ENCODE measurements around the gene AURKAIP1. TPM values are rescaled to one million over a fixed set of nuclear protein-coding genes. Genes with fewer than 3 reads are reported as not detected.

The AURKAIP1 gene
- total and polyA plus RNA-seq, 2 of the 13 experiments (the other 11 are each of a cell fraction or from before 2014, with no cell fraction given), result 69.5 to 175 TPM

GRCh38 chr1:1371364-1371745, 3.7 kb downstream of the AURKAIP1 start:
- Histone ChIP-seq H3K79me2 (ENCODE audit: insufficient read depth, low read length) (peaks cover 19% of the 10 kb centered on the region), H3K27ac (ENCODE audit: extremely low read length, insufficient read depth, low read length) (no peak overlapping the region), H3K9ac (ENCODE audit: insufficient read depth, low read depth, low read length) (no peak overlapping the region), H3K4me3 (replicated peaks in 1 of 3; ENCODE audit: insufficient read depth in 1 of 3, low read depth in 2 of 3, low read length in 3 of 3) (no peak overlapping the region), H2AFZ (ENCODE audit: low read length) (no peak overlapping the region), H3K36me3 (replicated peaks in 1 of 2; ENCODE audit: control insufficient read depth in 1 of 2, insufficient read depth in 2 of 2, low read length in 2 of 2) (peaks cover 0 to 3% of the 10 kb centered on the region in 2 experiments; a peak in 1 of 5 replicates), H3K9me3 (ENCODE audit: low read length) (no peaks in the 10 kb centered on the region), H3K4me1 (ENCODE audit: insufficient read depth, low read length) (peaks cover 30% of the 10 kb centered on the region), H3K4me2 (ENCODE audit: low read depth, low read length) (no peak overlapping the region), H4K20me1 (ENCODE audit: insufficient read depth, low read length) (no peaks in the 10 kb centered on the region), H3K27me3 (ENCODE audit: control insufficient read depth in 1 of 2, insufficient read depth in 2 of 2, low read length in 2 of 2) (no peaks in the 10 kb centered on the region; a peak in 1 of 5 replicates)
- no peak for TF ChIP-seq ZNF709 (CRISPR knock-in tag; IDR thresholded peaks at IDR 0.05)
- no peak for TF ChIP-seq RCOR2 (CRISPR knock-in tag; IDR thresholded peaks at IDR 0.05)
- TF ChIP-seq SRSF1 (optimal IDR thresholded peaks at IDR 0.05; ENCODE audit: low read depth, low read length), result no peak
- 0 out of 4 replicates have a peak, but pooled peaks of 1 of the 2 experiments have one; percentile 31 for TF ChIP-seq POLR2A (IDR thresholded peaks at IDR 0.05; ENCODE audit: insufficient read depth in 1 of 2, low read depth in 2 of 2, low read length in 2 of 2)
- TF ChIP-seq PAXIP1 (CRISPR knock-in tag; conservative IDR thresholded peaks at IDR 0.05), result no peak
- TF ChIP-seq NR0B2 (CRISPR knock-in tag; IDR thresholded peaks at IDR 0.05), result no peak
- TF ChIP-seq ZNF737 (CRISPR knock-in tag; IDR thresholded peaks at IDR 0.05; ENCODE audit: borderline replicate concordance), result no peak
- TF ChIP-seq IRF1 (CRISPR knock-in tag; IDR thresholded peaks at IDR 0.05; ENCODE audit: low read depth), result no peak
- TF ChIP-seq HNF4A (CRISPR knock-in tag; IDR thresholded peaks at IDR 0.05), result no peak
- no peak for TF ChIP-seq ARID5B (CRISPR knock-in tag; IDR thresholded peaks at IDR 0.05)
- TF ChIP-seq NFKBIZ (CRISPR knock-in tag; IDR thresholded peaks at IDR 0.05), result no peak
- TF ChIP-seq ZNF572 (CRISPR knock-in tag; IDR thresholded peaks at IDR 0.05), result no peak
- peak; percentile 0 for TF ChIP-seq HNRNPLL (IDR thresholded peaks at IDR 0.05; ENCODE audit: low read depth, low read length, poor library complexity, severe bottlenecking)
- no peak for TF ChIP-seq KDM2A (CRISPR knock-in tag; IDR thresholded peaks at IDR 0.05; ENCODE audit: borderline replicate concordance, low read depth)
- BruUV-seq (replicated peaks), result no TSS peak
- intact Hi-C loops (cut with micrococcal nuclease; ENCODE audit: unreplicated experiment), result no loop called here
- in situ Hi-C loops (cut with HindIII; ENCODE audit: extremely low pct_ligation_motif_present, low pct_unique_long_range_greater_than_20kb), result no loop called here
- ATAC-seq (no peak), DNase-seq (ENCODE audit: low spot score) (no peak), FAIRE-seq (no peak)
- ChIA-PET POLR2A (interaction anchor here (1.2 to 3.0 kb wide), 9 partner anchors 9 to 63 kb away, joined by 3 to 17 read pairs (median 6); partner anchors contain the start of gene CCNL2), CTCF (ENCODE audit: low intra/inter-chr PET ratio, low total read pairs) (interaction anchor here (1.8 to 1.9 kb wide), 2 partner anchors 22 to 27 kb away, joined by 11 to 13 read pairs; partner anchors contain the start of gene DVL1)
- WGBS (ENCODE audit: low lambda C conversion rate), result 100% methylated on average over 5 of the region's 12 CpGs
